Testis (tissue), 3 donors: Measurements from ENCODE around the gene NFIA. TPM values are rescaled to one million over a fixed set of nuclear protein-coding genes. Genes with fewer than 3 reads are reported as not detected.

Experiments used
- DNase-seq: peaks from one replicate; pipeline ENCODE4 v3.0.0-alpha.2; 2019
- H3K27ac ChIP-seq, 2 donors: fragments of 200-600 bp; sonication (generic); one replicate each; pipeline ENCODE4 v1.5.1; 2019
- H3K27me3 ChIP-seq: fragments of 200-600 bp; sonication (generic); one replicate; pipeline ENCODE4 v1.5.1; 2019
- H3K36me3 ChIP-seq: fragments of 200-600 bp; sonication (generic); one replicate; pipeline ENCODE4 v1.5.1; 2017; ENCODE audit warnings: low read depth; ENCODE audit errors: missing control alignments
- H3K4me1 ChIP-seq: fragments of 200-600 bp; sonication (generic); one replicate; pipeline ENCODE4 v1.5.1; 2019
- H3K4me3 ChIP-seq, 2 donors: fragments of 200-600 bp; sonication (generic); one replicate each; pipeline ENCODE4 v1.5.1; 2017 to 2019
- H3K9me3 ChIP-seq: fragments of 200-600 bp; sonication (generic); one replicate; pipeline ENCODE4 v1.5.1; 2017
- POLR2A ChIP-seq: fragments of 450-650 bp; IDR thresholded peaks from one replicate; pipeline ENCODE4 v1.6.1; 2017; ENCODE audit warnings: antibody characterized with exemption, mild to moderate bottlenecking, moderate library complexity
- WGBS, 2 donors: methylation state at CpG; one replicate each; pipeline ENCODE4 v1.1.5; 2018; 5-methylcytosine and 5-hydroxymethylcytosine counted together
- intact Hi-C: fragments of 100-400 bp; cut with DNase I; formaldehyde crosslinking; loops from one replicate; pipeline ENCODE4 v1.15.1; 2023; ENCODE audit warnings: low total_unique reads
- polyA plus RNA-seq: library from polyadenylated mRNA; stranded (reverse); fragments of 350-450 nt; fragmentation: Illumina TruSeq; extraction: RNeasy Lipid Tissue Mini Kit (QIAGEN cat#74804); gene quantifications from one replicate; pipeline ENCODE4 v1.2.3, GENCODE V29; 2014; ENCODE audit warnings: low read depth, low replicate concordance; ENCODE audit not compliant: insufficient read depth
- total RNA-seq, 2 donors: library from RNA; depleted of rRNA; stranded (reverse); fragments of >200 nt; gene quantifications; one replicate each; pipeline ENCODE4 v1.2.3, GENCODE V29; 2016
- TF ChIP-seq, protein P1 (sequence below), 3 experiments: fragments of 450-650 bp in 2 of 3; fragments of 200-600 bp in 1 of 3; sonication (generic) in 1 of 3; IDR thresholded peaks; one replicate each; pipeline ENCODE4 v1.5.1; 2016 to 2019; ENCODE audit warnings: antibody characterized with exemption in 3 of 3, mild to moderate bottlenecking in 2 of 3, moderate library complexity in 1 of 3

NFIA gene
- total and polyA plus RNA-seq, 3 donors from 2014 or later = 11.6 to 78.9 (median 53.5) TPM

DNA sequence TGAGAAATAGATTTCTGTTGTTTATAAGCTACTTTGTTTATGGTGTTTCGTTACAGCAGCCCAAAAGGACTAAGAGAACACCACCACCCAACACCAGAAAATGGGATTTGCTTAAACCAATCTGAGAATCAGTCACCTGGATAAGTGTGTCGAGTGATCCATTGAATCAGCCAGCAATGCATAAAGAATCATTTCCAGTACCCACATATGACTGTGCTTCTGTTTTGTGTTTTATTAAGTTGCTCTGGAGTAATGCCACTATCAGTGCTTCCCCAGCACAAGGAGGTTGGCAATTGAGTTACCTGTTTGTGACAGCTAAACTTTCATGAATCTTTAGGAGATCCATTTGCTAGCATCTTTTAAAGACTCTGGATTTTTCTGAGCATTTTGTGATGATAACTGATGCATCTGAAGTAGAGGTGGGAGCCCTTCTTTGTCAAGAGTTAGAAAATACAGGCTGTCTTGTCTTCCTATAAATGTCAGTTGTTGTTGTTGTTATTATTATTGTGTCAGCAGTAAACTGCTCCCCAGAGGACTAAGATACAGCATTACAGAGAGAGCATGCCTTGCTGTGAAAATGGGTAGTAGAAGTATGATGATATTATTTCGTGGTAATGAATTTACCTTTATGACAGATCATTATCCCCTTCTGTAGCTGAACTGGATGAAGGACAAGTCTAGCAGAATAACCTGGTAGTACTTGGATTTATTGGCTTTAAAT lies 225.2 kb downstream of the NFIA start:
- no peaks in the 10 kb centered on the region for H3K4me1 ChIP-seq
- H3K9me3 ChIP-seq = no peaks in the 10 kb centered on the region
- 90 to 94% methylated on average over 3 of the region's 3 CpGs for WGBS, 2 donors
- no peak overlapping the region for H3K27ac ChIP-seq
- H3K4me3 ChIP-seq = no peak overlapping the region
- no peaks in the 10 kb centered on the region for H3K27me3 ChIP-seq
- no peak for DNase-seq
- intact Hi-C loops = no loop called here
- H3K36me3 ChIP-seq = no peaks in the 10 kb centered on the region
- no peak for TF ChIP-seq POLR2A
- TF ChIP-seq, protein P1, sequence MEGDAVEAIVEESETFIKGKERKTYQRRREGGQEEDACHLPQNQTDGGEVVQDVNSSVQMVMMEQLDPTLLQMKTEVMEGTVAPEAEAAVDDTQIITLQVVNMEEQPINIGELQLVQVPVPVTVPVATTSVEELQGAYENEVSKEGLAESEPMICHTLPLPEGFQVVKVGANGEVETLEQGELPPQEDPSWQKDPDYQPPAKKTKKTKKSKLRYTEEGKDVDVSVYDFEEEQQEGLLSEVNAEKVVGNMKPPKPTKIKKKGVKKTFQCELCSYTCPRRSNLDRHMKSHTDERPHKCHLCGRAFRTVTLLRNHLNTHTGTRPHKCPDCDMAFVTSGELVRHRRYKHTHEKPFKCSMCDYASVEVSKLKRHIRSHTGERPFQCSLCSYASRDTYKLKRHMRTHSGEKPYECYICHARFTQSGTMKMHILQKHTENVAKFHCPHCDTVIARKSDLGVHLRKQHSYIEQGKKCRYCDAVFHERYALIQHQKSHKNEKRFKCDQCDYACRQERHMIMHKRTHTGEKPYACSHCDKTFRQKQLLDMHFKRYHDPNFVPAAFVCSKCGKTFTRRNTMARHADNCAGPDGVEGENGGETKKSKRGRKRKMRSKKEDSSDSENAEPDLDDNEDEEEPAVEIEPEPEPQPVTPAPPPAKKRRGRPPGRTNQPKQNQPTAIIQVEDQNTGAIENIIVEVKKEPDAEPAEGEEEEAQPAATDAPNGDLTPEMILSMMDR (IDR thresholded peaks at IDR 0.05) = no peak

DNA sequence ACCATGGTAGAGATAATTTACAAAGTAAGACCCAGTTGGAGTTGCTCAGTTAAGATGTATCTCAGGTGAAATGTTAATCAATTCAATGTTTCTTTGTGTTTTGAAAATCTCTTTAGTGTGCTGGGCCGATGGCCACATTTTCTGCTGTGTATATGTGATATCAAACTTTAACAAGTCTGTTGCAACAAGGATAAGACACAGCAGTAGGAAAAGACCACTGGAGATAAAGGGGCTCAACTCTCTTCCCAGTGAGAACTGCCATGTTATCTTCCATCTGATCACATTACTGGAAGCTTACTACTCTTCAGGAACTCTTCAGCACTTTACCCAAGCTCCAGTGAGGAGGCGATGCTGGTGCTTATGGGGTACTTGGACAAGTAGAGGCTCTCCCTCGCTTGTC lies 227.7 kb downstream of the NFIA start:
- 88% methylated on average over 3 of the region's 3 CpGs for WGBS, 2 donors

DNA sequence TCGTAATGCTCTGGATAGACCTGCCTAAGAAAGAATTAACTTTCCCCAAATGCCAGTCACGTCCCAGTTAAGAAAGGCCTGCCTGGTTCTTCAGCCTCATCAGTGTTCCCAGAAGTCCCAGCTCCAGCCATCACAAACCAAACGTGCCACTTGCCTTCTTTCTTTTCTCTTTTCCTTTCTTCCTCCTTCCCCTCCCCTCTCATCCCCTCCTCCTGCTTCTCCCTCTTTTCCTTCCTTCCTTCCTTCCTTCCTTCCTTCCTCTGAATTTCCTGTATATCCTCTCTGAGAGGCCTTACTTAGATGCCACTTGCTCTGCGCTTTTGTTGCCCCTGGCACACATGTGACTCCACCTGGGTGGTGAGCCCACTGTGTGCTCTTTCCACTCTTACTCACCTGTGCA lies 228.2 kb downstream of the NFIA start:
- Histone ChIP-seq H3K27me3 (no peaks in the 10 kb centered on the region), H3K4me3 (no peak overlapping the region), H3K36me3 (no peaks in the 10 kb centered on the region), H3K9me3 (no peaks in the 10 kb centered on the region), H3K4me1 (no peaks in the 10 kb centered on the region), H3K27ac (no peak overlapping the region)
- intact Hi-C loops = no loop called here
- WGBS, 2 donors = 89 to 92% methylated on average over 4 of the region's 4 CpGs
- TF ChIP-seq POLR2A = no peak
- TF ChIP-seq, protein P1 (IDR thresholded peaks at IDR 0.05) = no peak
- no peak for DNase-seq

More for the DNA sequence above, 227.7 kb downstream of the NFIA start:
- DNase-seq = no peak
- Histone ChIP-seq H3K4me1 (no peaks in the 10 kb centered on the region), H3K27me3 (no peaks in the 10 kb centered on the region), H3K9me3 (no peaks in the 10 kb centered on the region), H3K27ac (no peak overlapping the region), H3K4me3 (no peak overlapping the region), H3K36me3 (no peaks in the 10 kb centered on the region)
- TF ChIP-seq, protein P1 (IDR thresholded peaks at IDR 0.05) = no peak
- TF ChIP-seq POLR2A = no peak
- intact Hi-C loops = no loop called here

DNA sequence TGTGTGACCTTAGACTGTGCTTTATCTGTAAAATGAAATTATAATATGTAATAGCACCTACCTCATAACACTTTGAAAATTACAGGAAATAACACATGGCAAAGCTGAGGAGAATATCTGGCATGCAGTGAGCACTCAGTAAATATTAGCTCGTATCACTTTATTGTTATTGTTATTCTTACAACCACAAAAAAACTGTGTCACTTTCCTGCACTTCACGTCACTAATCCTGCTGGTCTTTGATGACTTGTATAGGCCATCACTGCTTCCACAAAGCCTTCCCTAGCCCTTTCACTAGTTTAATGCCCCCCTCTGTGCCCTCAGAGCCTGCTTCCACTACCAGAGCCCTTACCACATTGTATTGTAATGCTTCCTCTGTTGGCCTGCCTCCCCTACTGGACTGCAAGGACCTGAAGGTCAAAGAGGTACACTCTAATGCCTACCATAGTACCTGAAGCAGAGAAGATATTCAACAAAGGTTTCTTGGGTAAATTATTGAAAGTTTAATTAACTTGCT lies 231.6 kb downstream of the NFIA start:
- H3K4me1 ChIP-seq = no peaks in the 10 kb centered on the region
- no peaks in the 10 kb centered on the region for H3K9me3 ChIP-seq
- intact Hi-C loops = no loop called here
- H3K27me3 ChIP-seq = no peaks in the 10 kb centered on the region
- no peak overlapping the region for H3K27ac ChIP-seq
- TF ChIP-seq, protein P1 (IDR thresholded peaks at IDR 0.05) = no peak
- no peak for TF ChIP-seq POLR2A
- no peak for DNase-seq
- WGBS, 2 donors = 79 to 84% methylated on average over 2 of the region's 2 CpGs
- no peak overlapping the region for H3K4me3 ChIP-seq
- no peaks in the 10 kb centered on the region for H3K36me3 ChIP-seq

DNA sequence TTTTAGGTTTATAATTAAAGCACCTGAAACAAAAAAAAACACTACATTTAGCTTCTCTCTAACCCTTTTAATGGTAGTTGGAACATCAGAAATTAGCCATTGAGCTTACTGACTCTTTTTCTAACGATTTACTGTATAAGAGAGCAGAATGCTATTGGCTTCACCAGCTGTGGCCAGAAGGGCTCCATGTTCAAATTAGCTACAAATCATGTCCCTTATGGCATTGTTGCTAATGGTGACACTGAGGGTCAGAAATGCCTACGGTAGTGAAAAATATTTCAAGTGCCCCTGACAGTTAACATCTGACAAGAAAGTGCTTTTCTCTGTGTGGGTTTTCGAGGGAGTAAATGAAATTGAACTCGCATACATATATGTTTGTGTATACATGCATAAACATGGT lies 232.7 kb downstream of the NFIA start:
- Histone ChIP-seq H3K36me3 (no peaks in the 10 kb centered on the region), H3K4me1 (no peaks in the 10 kb centered on the region), H3K9me3 (no peaks in the 10 kb centered on the region), H3K27me3 (no peaks in the 10 kb centered on the region), H3K27ac (no peak overlapping the region), H3K4me3 (no peak overlapping the region)
- TF ChIP-seq POLR2A = no peak
- TF ChIP-seq, protein P1 (IDR thresholded peaks at IDR 0.05) = no peak
- intact Hi-C loops = no loop called here
- 82% methylated on average over 4 of the region's 4 CpGs for WGBS, 2 donors
- DNase-seq = no peak
